Mucosa of stomach (tissue), 1 donor: Measurements from ENCODE around the gene IBTK.

Source experiments
- H3K27me3 ChIP-seq: one replicate; pipeline ENCODE4 v1.7.0; 2013; ENCODE audit warnings: mild to moderate bottlenecking, low read length; ENCODE audit not compliant: control insufficient read depth, insufficient read depth
- H3K36me3 ChIP-seq: one replicate; pipeline ENCODE4 v1.7.0; 2013; ENCODE audit warnings: low read length; ENCODE audit not compliant: control insufficient read depth, insufficient read depth
- H3K4me1 ChIP-seq: one replicate; pipeline ENCODE4 v1.7.0; 2013; ENCODE audit warnings: mild to moderate bottlenecking, low read length; ENCODE audit not compliant: control insufficient read depth, insufficient read depth
- H3K4me3 ChIP-seq: one replicate; pipeline ENCODE4 v1.7.0; 2013; ENCODE audit warnings: low read length
- H3K9ac ChIP-seq: one replicate; pipeline ENCODE4 v1.7.0; 2013; ENCODE audit warnings: mild to moderate bottlenecking, low read length, moderate library complexity
- H3K9me3 ChIP-seq: one replicate; pipeline ENCODE4 v1.7.0; 2013; ENCODE audit warnings: mild to moderate bottlenecking, low read length, moderate library complexity; ENCODE audit not compliant: control insufficient read depth
- donor health status: Pancreatic carcinoma.

Gene IBTK

GRCh38 chr6:82243884-82244283 is 3.7 kb downstream of the IBTK start:
- Histone ChIP-seq H3K36me3 (peaks cover 4% of the 10 kb centered on the region), H3K4me1 (peaks cover 33% of the 10 kb centered on the region), H3K9me3 (no peaks in the 10 kb centered on the region), H3K4me3 (no peak overlapping the region), H3K9ac (no peak overlapping the region), H3K27me3 (no peaks in the 10 kb centered on the region)

- no peak overlapping the region for H3K4me3 ChIP-seq
- peaks cover 14% of the 10 kb centered on the region for H3K4me1 ChIP-seq
- no peaks in the 10 kb centered on the region for H3K27me3 ChIP-seq
- H3K36me3 ChIP-seq, result peaks cover 4% of the 10 kb centered on the region
- no peak overlapping the region for H3K9ac ChIP-seq
- H3K9me3 ChIP-seq, result no peaks in the 10 kb centered on the region
Observed at GRCh38 chr6:82240186-82240585, 7.4 kb downstream of the IBTK start.

GRCh38 chr6:82239597-82239996 is 7.9 kb downstream of the IBTK start:
- Histone ChIP-seq H3K9ac (no peak overlapping the region), H3K4me1 (peaks cover 8% of the 10 kb centered on the region), H3K36me3 (peaks cover 4% of the 10 kb centered on the region), H3K9me3 (no peaks in the 10 kb centered on the region), H3K4me3 (no peak overlapping the region), H3K27me3 (no peaks in the 10 kb centered on the region)

- no peak overlapping the region for H3K9ac ChIP-seq
- H3K4me3 ChIP-seq, result no peak overlapping the region
- no peaks in the 10 kb centered on the region for H3K27me3 ChIP-seq
- no peaks in the 10 kb centered on the region for H3K36me3 ChIP-seq
- no peaks in the 10 kb centered on the region for H3K4me1 ChIP-seq
- no peaks in the 10 kb centered on the region for H3K9me3 ChIP-seq
Observed at GRCh38 chr6:82237013-82237412, 10.5 kb downstream of the IBTK start.

- H3K9me3 ChIP-seq, result no peaks in the 10 kb centered on the region
- H3K27me3 ChIP-seq, result no peaks in the 10 kb centered on the region
- H3K9ac ChIP-seq, result no peak overlapping the region
- no peak overlapping the region for H3K4me3 ChIP-seq
- no peaks in the 10 kb centered on the region for H3K4me1 ChIP-seq
- H3K36me3 ChIP-seq, result no peaks in the 10 kb centered on the region
Observed at GRCh38 chr6:82227770-82228169, 19.8 kb downstream of the IBTK start.

- Histone ChIP-seq H3K9ac (no peak overlapping the region), H3K4me3 (no peak overlapping the region), H3K4me1 (no peaks in the 10 kb centered on the region), H3K36me3 (no peaks in the 10 kb centered on the region), H3K9me3 (no peaks in the 10 kb centered on the region), H3K27me3 (no peaks in the 10 kb centered on the region)
Observed at GRCh38 chr6:82220167-82220566, 27.4 kb downstream of the IBTK start.

- Histone ChIP-seq H3K36me3 (peaks cover 12% of the 10 kb centered on the region), H3K27me3 (no peaks in the 10 kb centered on the region), H3K4me3 (no peak overlapping the region), H3K9ac (no peak overlapping the region), H3K4me1 (no peaks in the 10 kb centered on the region), H3K9me3 (no peaks in the 10 kb centered on the region)
Observed at GRCh38 chr6:82217018-82217586, 30.4 kb downstream of the IBTK start.

GRCh38 chr6:82216549-82216948 is 31.0 kb downstream of the IBTK start:
- peaks cover 12% of the 10 kb centered on the region for H3K36me3 ChIP-seq
- no peak overlapping the region for H3K4me3 ChIP-seq
- H3K9me3 ChIP-seq, result no peaks in the 10 kb centered on the region
- no peak overlapping the region for H3K9ac ChIP-seq
- no peaks in the 10 kb centered on the region for H3K4me1 ChIP-seq
- no peaks in the 10 kb centered on the region for H3K27me3 ChIP-seq

GRCh38 chr6:82211326-82211725 is 36.2 kb downstream of the IBTK start:
- peaks cover 12% of the 10 kb centered on the region for H3K36me3 ChIP-seq
- H3K4me1 ChIP-seq, result no peaks in the 10 kb centered on the region
- no peak overlapping the region for H3K9ac ChIP-seq
- H3K27me3 ChIP-seq, result no peaks in the 10 kb centered on the region
- H3K4me3 ChIP-seq, result no peak overlapping the region
- no peaks in the 10 kb centered on the region for H3K9me3 ChIP-seq

GRCh38 chr6:82208913-82209312 is 38.6 kb downstream of the IBTK start:
- Histone ChIP-seq H3K36me3 (peaks cover 5% of the 10 kb centered on the region), H3K9ac (no peak overlapping the region), H3K4me3 (no peak overlapping the region), H3K27me3 (no peaks in the 10 kb centered on the region), H3K9me3 (no peaks in the 10 kb centered on the region), H3K4me1 (no peaks in the 10 kb centered on the region)

- H3K36me3 ChIP-seq, result no peaks in the 10 kb centered on the region
- H3K4me1 ChIP-seq, result no peaks in the 10 kb centered on the region
- H3K4me3 ChIP-seq, result no peak overlapping the region
- H3K27me3 ChIP-seq, result no peaks in the 10 kb centered on the region
- H3K9me3 ChIP-seq, result no peaks in the 10 kb centered on the region
- H3K9ac ChIP-seq, result no peak overlapping the region
Observed at GRCh38 chr6:82205930-82206392, 41.6 kb downstream of the IBTK start.

GRCh38 chr6:82204020-82204419 is 43.5 kb downstream of the IBTK start:
- no peak overlapping the region for H3K9ac ChIP-seq
- no peaks in the 10 kb centered on the region for H3K36me3 ChIP-seq
- H3K9me3 ChIP-seq, result no peaks in the 10 kb centered on the region
- no peak overlapping the region for H3K4me3 ChIP-seq
- no peaks in the 10 kb centered on the region for H3K4me1 ChIP-seq
- H3K27me3 ChIP-seq, result no peaks in the 10 kb centered on the region

GRCh38 chr6:82197784-82198183 is 49.8 kb downstream of the IBTK start:
- Histone ChIP-seq H3K4me1 (no peaks in the 10 kb centered on the region), H3K36me3 (peaks cover 5% of the 10 kb centered on the region)

More at GRCh38 chr6:82197784-82198183, 49.8 kb downstream of the IBTK start:
- H3K4me3 ChIP-seq, result no peak overlapping the region
- H3K9ac ChIP-seq, result no peak overlapping the region
- H3K9me3 ChIP-seq, result no peaks in the 10 kb centered on the region
- H3K27me3 ChIP-seq, result no peaks in the 10 kb centered on the region
